GM23338 (cell line): Measurements from ENCODE around the gene IGFLR1.

Source experiments
- EZH2 ChIP-seq: fragments of 200-600 bp; sonication (generic); IDR thresholded peaks from one replicate; pipeline ENCODE4 v1.8.0; 2017; ENCODE audit warnings: antibody characterized with exemption, mild to moderate bottlenecking, low read depth; ENCODE audit not compliant: unreplicated experiment
- JUNB ChIP-seq: IDR thresholded peaks from one replicate; pipeline ENCODE4 v1.6.1; 2016; ENCODE audit warnings: antibody characterized with exemption; ENCODE audit not compliant: unreplicated experiment
- POLR2AphosphoS5 ChIP-seq: IDR thresholded peaks from 2 replicates; pipeline ENCODE4 v1.6.1; 2016; ENCODE audit warnings: antibody characterized with exemption, low read depth
- REST ChIP-seq: IDR thresholded peaks from one replicate; pipeline ENCODE4 v1.6.1; 2018; ENCODE audit warnings: antibody characterized with exemption; ENCODE audit not compliant: unreplicated experiment
- TF ChIP-seq, protein P1 (sequence below), 2 experiments: fragments of 200-600 bp in 1 of 2; sonication (generic) in 1 of 2; conservative IDR thresholded peaks; 2 replicates each; pipeline versions ENCODE4 v1.5.1 to v1.6.1; 2016 to 2017; ENCODE audit warnings: antibody characterized with exemption in 2 of 2, low read depth in 2 of 2, mild to moderate bottlenecking in 2 of 2, moderate library complexity in 1 of 2
- TF ChIP-seq, protein P2 (sequence below): IDR thresholded peaks from 2 replicates; pipeline ENCODE4 v1.6.1; 2016; ENCODE audit warnings: antibody characterized with exemption

DNA sequence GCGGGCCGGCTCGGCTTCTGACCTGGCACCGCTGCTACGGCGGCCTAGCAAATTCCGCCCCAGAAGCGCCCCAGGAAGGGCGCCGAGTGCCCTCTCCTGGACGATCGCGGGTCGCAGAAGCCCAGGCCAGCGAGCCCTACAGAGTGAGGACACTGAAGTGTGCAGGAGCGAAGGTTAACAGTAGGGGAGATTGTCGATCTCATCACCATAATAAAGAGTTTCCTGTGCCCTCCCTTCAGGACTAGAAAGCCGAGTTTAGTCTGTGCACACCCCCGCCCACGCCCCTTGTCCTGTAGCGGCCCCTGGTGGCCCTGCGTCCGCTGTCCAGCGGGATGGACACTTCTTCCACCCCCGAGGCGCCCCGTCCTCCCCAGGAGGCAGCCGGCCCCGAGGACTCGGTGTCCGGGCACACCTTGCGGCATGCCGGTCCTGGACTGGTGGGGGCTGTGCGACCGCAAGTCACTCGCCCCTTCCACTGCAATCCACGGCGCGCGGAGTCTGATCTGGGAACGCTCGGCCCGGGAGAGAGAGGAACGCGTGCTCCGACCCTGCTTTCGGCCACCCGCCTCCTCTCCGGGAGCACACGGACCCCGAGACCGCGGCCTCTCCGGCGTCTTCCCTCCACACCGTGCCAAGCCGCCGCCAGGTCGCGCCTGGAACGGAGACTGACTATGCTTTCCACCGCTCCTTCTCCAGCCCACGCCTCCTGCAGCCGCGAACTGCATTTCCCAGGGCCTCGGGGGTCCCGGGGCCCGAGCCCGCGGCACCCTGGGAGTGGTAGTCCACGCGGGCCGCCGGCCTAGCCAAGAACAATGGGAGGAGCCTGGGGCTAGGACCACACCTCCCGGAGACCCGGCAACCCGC lies 25.2 kb downstream of the IGFLR1 start:
- TF ChIP-seq, protein P1, sequence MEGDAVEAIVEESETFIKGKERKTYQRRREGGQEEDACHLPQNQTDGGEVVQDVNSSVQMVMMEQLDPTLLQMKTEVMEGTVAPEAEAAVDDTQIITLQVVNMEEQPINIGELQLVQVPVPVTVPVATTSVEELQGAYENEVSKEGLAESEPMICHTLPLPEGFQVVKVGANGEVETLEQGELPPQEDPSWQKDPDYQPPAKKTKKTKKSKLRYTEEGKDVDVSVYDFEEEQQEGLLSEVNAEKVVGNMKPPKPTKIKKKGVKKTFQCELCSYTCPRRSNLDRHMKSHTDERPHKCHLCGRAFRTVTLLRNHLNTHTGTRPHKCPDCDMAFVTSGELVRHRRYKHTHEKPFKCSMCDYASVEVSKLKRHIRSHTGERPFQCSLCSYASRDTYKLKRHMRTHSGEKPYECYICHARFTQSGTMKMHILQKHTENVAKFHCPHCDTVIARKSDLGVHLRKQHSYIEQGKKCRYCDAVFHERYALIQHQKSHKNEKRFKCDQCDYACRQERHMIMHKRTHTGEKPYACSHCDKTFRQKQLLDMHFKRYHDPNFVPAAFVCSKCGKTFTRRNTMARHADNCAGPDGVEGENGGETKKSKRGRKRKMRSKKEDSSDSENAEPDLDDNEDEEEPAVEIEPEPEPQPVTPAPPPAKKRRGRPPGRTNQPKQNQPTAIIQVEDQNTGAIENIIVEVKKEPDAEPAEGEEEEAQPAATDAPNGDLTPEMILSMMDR (conservative IDR thresholded peaks at IDR 0.05; ENCODE audit: low read depth in 2 of 2): peak; percentile 72 to 82; a peak in 3 of 4 replicates
- TF ChIP-seq, protein P2, sequence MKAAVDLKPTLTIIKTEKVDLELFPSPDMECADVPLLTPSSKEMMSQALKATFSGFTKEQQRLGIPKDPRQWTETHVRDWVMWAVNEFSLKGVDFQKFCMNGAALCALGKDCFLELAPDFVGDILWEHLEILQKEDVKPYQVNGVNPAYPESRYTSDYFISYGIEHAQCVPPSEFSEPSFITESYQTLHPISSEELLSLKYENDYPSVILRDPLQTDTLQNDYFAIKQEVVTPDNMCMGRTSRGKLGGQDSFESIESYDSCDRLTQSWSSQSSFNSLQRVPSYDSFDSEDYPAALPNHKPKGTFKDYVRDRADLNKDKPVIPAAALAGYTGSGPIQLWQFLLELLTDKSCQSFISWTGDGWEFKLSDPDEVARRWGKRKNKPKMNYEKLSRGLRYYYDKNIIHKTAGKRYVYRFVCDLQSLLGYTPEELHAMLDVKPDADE: peak; percentile 99
- TF ChIP-seq POLR2AphosphoS5 (peak; percentile 63), EZH2 (no peak), REST (no peak), JUNB (no peak)
